GM21360 (cell line): ENCODE measurements around the gene IRF9.
A peak's percentile ranks its signal among the peaks of the same experiment; 100 is the strongest.

ENCODE experiments used
- ATAC-seq: cut with Tn5 transposase; IDR thresholded peaks from one replicate; pipeline ENCODE4 v1.9.1; 2021; ENCODE audit warnings: mild to moderate bottlenecking, moderate library complexity; ENCODE audit not compliant: unreplicated experiment

Gene IRF9

GRCh38 chr14:24213866-24214662 is 53.0 kb downstream of the IRF9 start:
- no peak for ATAC-seq

GRCh38 chr14:24215495-24216344 is 54.7 kb downstream of the IRF9 start, which contains the start of gene MDP1:
MDP1 (minus strand) TSS chr14:24216066; CDS start chr14:24215955, 111 bp downstream.
- ATAC-seq, result peak; percentile 66
